ENCODE data around the gene RAB3GAP2.
"Not testable (repeated sequence)": the region's sequence is repeated elsewhere in the genome, so short reads cannot be mapped to it uniquely, and the experiment has no call there.

Gene RAB3GAP2

DNA sequence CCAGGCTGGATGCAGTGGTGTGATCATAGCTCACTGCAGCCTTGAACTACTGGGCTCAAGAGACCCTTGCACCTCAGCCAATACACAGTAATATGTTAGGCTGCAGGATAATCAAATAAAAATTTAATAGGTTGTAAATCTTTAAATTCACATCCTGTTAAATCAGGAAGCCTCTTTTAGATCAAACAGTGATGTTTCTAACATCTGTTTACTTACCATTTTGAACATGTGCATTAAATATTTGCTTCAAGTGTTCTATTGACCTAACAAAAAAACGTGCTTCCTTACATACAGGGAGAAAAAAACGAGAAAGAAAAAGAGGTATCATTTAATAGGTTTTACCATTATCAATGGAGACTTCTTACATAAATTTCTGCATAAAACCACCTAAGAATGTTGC lies 107.7 kb downstream of the RAB3GAP2 start:
- DNase-seq (ENCODE audit: low read depth in 2 of 2) = no peak
- TF ChIP-seq, protein P1, sequence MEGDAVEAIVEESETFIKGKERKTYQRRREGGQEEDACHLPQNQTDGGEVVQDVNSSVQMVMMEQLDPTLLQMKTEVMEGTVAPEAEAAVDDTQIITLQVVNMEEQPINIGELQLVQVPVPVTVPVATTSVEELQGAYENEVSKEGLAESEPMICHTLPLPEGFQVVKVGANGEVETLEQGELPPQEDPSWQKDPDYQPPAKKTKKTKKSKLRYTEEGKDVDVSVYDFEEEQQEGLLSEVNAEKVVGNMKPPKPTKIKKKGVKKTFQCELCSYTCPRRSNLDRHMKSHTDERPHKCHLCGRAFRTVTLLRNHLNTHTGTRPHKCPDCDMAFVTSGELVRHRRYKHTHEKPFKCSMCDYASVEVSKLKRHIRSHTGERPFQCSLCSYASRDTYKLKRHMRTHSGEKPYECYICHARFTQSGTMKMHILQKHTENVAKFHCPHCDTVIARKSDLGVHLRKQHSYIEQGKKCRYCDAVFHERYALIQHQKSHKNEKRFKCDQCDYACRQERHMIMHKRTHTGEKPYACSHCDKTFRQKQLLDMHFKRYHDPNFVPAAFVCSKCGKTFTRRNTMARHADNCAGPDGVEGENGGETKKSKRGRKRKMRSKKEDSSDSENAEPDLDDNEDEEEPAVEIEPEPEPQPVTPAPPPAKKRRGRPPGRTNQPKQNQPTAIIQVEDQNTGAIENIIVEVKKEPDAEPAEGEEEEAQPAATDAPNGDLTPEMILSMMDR (IDR thresholded peaks at IDR 0.05; ENCODE audit: low read depth, low read length) = no peak

DNA sequence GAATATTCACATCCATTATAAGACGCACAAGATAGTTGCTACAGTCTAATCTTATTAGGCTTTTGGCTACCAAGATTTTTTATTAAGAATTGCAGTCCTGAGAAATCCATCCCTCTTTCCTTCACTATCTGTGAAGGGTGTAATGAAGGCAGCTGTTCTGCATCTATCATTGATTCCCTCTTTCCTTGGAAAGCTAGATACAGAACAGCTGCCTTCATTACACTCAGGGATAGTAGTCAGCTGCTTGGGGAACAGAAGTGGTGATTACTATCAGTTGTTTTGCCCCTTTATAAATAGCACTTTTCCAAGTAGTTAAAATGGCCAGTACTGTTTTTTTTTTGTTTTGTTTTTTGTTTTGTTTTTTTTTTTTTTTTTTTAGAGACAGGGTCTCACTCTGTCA lies 108.1 kb downstream of the RAB3GAP2 start:
- DNase-seq (ENCODE audit: low read depth in 2 of 2) = no peak
- H3K4me3 ChIP-seq (replicated peaks in 1 of 2; ENCODE audit: low read depth in 2 of 2, low read length in 2 of 2) = no peak overlapping the region
- TF ChIP-seq, protein P1 (IDR thresholded peaks at IDR 0.05; ENCODE audit: low read depth, low read length) = no peak

More for the DNA sequence above, 107.7 kb downstream of the RAB3GAP2 start:
- no peak overlapping the region for H3K4me3 ChIP-seq (replicated peaks in 1 of 2; ENCODE audit: low read depth in 2 of 2, low read length in 2 of 2)

DNA sequence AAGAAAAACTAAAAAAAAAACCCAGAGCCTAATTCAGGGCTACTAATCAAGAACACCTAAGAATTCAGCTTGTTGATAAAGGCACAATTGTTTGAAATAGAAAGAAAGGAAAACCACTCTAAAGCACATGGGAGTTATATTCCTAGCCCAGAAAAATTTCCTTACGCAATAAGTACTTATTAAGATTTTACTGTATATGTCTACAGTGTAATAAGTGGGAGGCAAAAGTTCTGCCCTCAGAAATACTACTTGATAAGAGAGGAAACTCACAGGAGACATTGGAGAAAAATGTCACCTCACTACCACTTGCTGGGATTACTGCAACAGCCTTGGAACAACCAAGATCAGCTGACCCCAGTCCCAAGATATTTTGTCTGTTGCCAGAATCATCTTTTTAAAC lies 112.2 kb downstream of the RAB3GAP2 start:
- DNase-seq (ENCODE audit: low read depth in 2 of 2) = peak in 1 of 2 donors; percentile 54
- no peak overlapping the region for H3K4me3 ChIP-seq (replicated peaks in 1 of 2; ENCODE audit: low read depth in 2 of 2, low read length in 2 of 2)
- TF ChIP-seq, protein P1 (IDR thresholded peaks at IDR 0.05; ENCODE audit: low read depth, low read length) = no peak

DNA sequence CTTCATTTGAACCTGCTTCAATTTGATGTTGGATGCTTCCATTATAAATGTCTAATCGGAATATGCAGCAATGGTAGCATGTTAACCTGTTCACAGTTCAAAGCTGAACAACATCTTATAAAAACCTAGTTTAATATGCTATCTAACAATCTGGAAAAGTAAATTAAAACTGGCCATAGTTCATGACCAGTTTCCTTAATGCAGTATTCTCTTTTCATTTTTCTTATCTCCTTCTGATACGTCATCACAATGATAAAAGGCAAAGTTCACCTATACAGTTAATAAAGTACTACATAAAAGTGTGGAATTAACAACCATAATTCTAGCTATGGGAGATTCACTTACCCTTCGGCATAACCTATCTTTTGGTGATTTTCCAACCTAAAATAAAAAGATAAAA lies 113.2 kb downstream of the RAB3GAP2 start:
- TF ChIP-seq, protein P1 (IDR thresholded peaks at IDR 0.05; ENCODE audit: low read depth, low read length) = no peak

DNA sequence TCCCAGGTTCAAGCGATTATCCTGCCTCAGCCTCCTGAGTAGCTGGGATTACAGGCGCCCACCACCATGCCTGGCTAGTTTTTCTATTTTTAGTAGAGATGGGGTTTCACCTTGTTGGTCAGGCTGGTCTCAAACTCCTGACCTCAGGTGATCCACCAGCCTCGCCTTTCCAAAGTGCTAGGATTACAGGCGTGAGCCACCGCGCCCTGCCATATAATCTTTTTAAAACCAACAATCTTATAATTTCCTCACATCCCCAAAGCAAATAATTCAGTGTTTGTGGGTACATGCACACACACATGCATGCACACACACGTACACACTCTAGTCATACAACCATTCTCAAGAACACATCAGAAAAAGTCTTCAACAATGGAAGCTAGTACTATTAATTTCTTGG lies 113.7 kb downstream of the RAB3GAP2 start:
- DNase-seq (ENCODE audit: low read depth in 2 of 2) = not testable (repeated sequence)

More for the DNA sequence above, 113.2 kb downstream of the RAB3GAP2 start:
- no peak overlapping the region for H3K4me3 ChIP-seq (replicated peaks in 1 of 2; ENCODE audit: low read depth in 2 of 2, low read length in 2 of 2)
- DNase-seq (ENCODE audit: low read depth in 2 of 2) = no peak

DNA sequence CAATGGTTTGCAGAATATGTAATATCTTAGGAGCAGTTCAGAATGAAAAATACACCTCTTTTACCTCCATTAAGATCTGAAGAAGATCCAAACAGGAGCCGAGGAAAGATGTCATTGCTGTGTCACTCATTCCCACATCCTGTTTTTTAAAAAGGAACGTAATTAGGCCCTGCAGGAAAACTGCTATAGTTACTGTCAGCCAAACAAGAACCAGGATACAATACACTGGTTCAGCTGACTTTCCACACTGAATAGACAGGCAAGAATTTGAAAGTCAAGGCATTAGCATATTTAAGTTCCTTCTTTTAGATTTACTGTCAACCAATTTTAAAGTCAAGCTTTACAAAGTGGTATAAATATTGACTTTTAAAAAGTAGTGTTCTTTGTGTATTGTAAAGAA lies 114.5 kb downstream of the RAB3GAP2 start:
- DNase-seq (ENCODE audit: low read depth in 2 of 2) = no peak
- H3K4me3 ChIP-seq (replicated peaks in 1 of 2; ENCODE audit: low read depth in 2 of 2, low read length in 2 of 2) = no peak overlapping the region
- TF ChIP-seq, protein P1 (IDR thresholded peaks at IDR 0.05; ENCODE audit: low read depth, low read length) = no peak

More for the DNA sequence above, 113.7 kb downstream of the RAB3GAP2 start:
- not testable (repeated sequence) for H3K4me3 ChIP-seq (replicated peaks in 1 of 2; ENCODE audit: low read depth in 2 of 2, low read length in 2 of 2)

DNA sequence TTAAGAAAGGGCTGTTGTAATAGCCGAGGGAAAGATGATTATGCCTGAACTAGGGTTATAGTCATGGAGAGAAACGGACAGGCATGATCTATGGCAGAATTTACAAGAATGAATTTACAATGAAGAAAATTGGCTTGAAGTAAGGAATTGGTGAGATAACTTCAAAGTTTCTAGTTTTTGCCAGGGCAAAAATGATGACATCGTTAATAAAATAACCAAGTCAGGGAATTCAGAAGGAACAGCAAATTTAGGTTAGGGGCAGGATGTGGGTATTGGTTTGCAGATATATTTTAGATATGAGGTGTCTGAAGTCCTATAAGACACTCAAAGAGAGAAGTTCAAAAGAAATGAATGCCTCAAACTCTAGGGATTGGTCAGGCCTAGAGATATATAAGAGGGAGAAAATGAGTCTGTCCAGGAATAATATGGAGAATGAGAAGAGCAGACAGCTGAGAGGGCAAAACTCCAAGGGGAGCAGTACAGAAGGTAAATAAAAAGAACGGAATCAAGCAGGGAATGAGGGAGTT lies 115.6 kb downstream of the RAB3GAP2 start:
- DNase-seq (ENCODE audit: low read depth in 2 of 2) = no peak
- no peak overlapping the region for H3K4me3 ChIP-seq (replicated peaks in 1 of 2; ENCODE audit: low read depth in 2 of 2, low read length in 2 of 2)
- TF ChIP-seq, protein P1 (IDR thresholded peaks at IDR 0.05; ENCODE audit: low read depth, low read length) = no peak

Data from cardiac fibroblast (primary cell).